Cardiac muscle cell (in vitro differentiated cells and primary cell): ENCODE measurements around the gene MC1R. TPM values are rescaled to one million over a fixed set of nuclear protein-coding genes. Genes with fewer than 3 reads are reported as not detected.

Experiments
- DNase-seq, 2 donors: peaks; one replicate each; pipeline versions ENCODE4 v3.0.0 to v3.0.0-alpha.2; 2010 to 2017; ENCODE audit warnings: low read depth in 1 of 2, low spot score in 1 of 2
- H3K27ac ChIP-seq: fragments of 200-600 bp; sonication (generic); 2 replicates; pipeline ENCODE4 v1.5.1; 2016
- H3K27me3 ChIP-seq: fragments of 200-600 bp; sonication (generic); 2 replicates; pipeline ENCODE4 v1.6.0; 2016; ENCODE audit warnings: control low read depth
- H3K36me3 ChIP-seq: fragments of 200-600 bp; sonication (generic); 2 replicates; pipeline ENCODE4 v1.5.1; 2016; ENCODE audit warnings: control low read depth
- H3K4me1 ChIP-seq: fragments of 200-600 bp; sonication (generic); 2 replicates; pipeline ENCODE4 v1.8.1; 2017; ENCODE audit warnings: low read depth, mild to moderate bottlenecking, mixed run types
- H3K4me3 ChIP-seq: fragments of 200-600 bp; sonication (generic); 2 replicates; pipeline ENCODE4 v1.5.1; 2016; ENCODE audit warnings: mild to moderate bottlenecking
- H3K9me3 ChIP-seq: fragments of 200-600 bp; sonication (generic); 2 replicates; pipeline ENCODE4 v1.5.1; 2017; ENCODE audit warnings: low read depth, mild to moderate bottlenecking, control low read depth
- CTCF ChIP-seq: IDR thresholded peaks from 2 replicates; pipeline ENCODE4 v1.5.1; 2012; ENCODE audit warnings: low read depth, mild to moderate bottlenecking, low read length
- polyA plus RNA-seq: library from polyadenylated mRNA; unstranded; fragments of >200 nt; fragmentation: Nextera tagmentation; extraction: Ambion mirVana; gene quantifications from 2 replicates; pipeline ENCODE4 v1.2.1, GENCODE V29; 2016
- total RNA-seq: library from RNA; depleted of rRNA; stranded (reverse); fragments of >200 nt; gene quantifications from 2 replicates; pipeline ENCODE4 v1.2.3, GENCODE V29; 2016

The MC1R gene
- total and polyA plus RNA-seq, 2 experiments from 2014 or later = 7.7 to 9.6 TPM

- DNase-seq = no peak
- H3K9me3 ChIP-seq = no peaks in the 10 kb centered on the region
- peaks cover 26% of the 10 kb centered on the region for H3K36me3 ChIP-seq
- H3K4me1 ChIP-seq = no peaks in the 10 kb centered on the region
- no peak overlapping the region for H3K4me3 ChIP-seq
- TF ChIP-seq CTCF = no peak
- H3K27ac ChIP-seq = no peak overlapping the region
- H3K27me3 ChIP-seq = no peaks in the 10 kb centered on the region
These were observed 13.0 kb upstream of the MC1R start for GRCh38 chr16:89905511-89906139.

- Histone ChIP-seq H3K4me1 (no peaks in the 10 kb centered on the region), H3K27me3 (no peaks in the 10 kb centered on the region), H3K4me3 (no peak overlapping the region), H3K9me3 (no peaks in the 10 kb centered on the region), H3K36me3 (peaks cover 23% of the 10 kb centered on the region), H3K27ac (no peak overlapping the region)
- DNase-seq = no peak
- TF ChIP-seq CTCF = no peak
These were observed 12.3 kb upstream of the MC1R start for GRCh38 chr16:89906140-89907025.

GRCh38 chr16:89907055-89907814, 11.4 kb upstream of the MC1R start:
- Histone ChIP-seq H3K4me1 (no peaks in the 10 kb centered on the region), H3K27ac (no peak overlapping the region), H3K27me3 (no peaks in the 10 kb centered on the region), H3K4me3 (no peak overlapping the region), H3K9me3 (no peaks in the 10 kb centered on the region), H3K36me3 (peaks cover 23% of the 10 kb centered on the region)
- no peak for TF ChIP-seq CTCF
- DNase-seq = no peak

GRCh38 chr16:89908236-89908635, 10.4 kb upstream of the MC1R start:
- DNase-seq = no peak
- H3K36me3 ChIP-seq = peaks cover 23% of the 10 kb centered on the region

More at GRCh38 chr16:89908236-89908635, 10.4 kb upstream of the MC1R start:
- Histone ChIP-seq H3K27me3 (no peaks in the 10 kb centered on the region), H3K4me1 (no peaks in the 10 kb centered on the region), H3K9me3 (no peaks in the 10 kb centered on the region), H3K4me3 (no peak overlapping the region), H3K27ac (no peak overlapping the region)
- no peak for TF ChIP-seq CTCF
